GM12878 (cell line): Measurements from ENCODE around the gene USPL1. TPM values are rescaled to one million over a fixed set of nuclear protein-coding genes. Genes with fewer than 3 reads are reported as not detected.

Experiments used
- ASH2L ChIP-seq: fragments of 300-600, 200-600 bp; sonication (generic); IDR thresholded peaks from 2 replicates; pipeline ENCODE4 v1.6.1; 2017; ENCODE audit warnings: low read depth, mild to moderate bottlenecking, borderline replicate concordance
- GABPA ChIP-seq: IDR thresholded peaks from 2 replicates; pipeline ENCODE4 v1.6.1; 2014; ENCODE audit warnings: antibody characterized with exemption, low read depth, mild to moderate bottlenecking, inconsistent platforms
- GATAD2B ChIP-seq: fragments of 450-650 bp; conservative IDR thresholded peaks from 2 replicates; pipeline ENCODE4 v1.6.1; 2017; ENCODE audit warnings: low read depth, mild to moderate bottlenecking, moderate library complexity
- HCFC1 ChIP-seq: fragments of 150-350 bp; IDR thresholded peaks from 2 replicates; pipeline ENCODE4 v1.6.1; 2014; ENCODE audit warnings: low read length
- HDAC2 ChIP-seq: fragments of 200-600 bp; sonication (generic); IDR thresholded peaks from 2 replicates; pipeline ENCODE4 v1.6.1; 2017
- JUND ChIP-seq: IDR thresholded peaks from 2 replicates; pipeline ENCODE4 v1.6.1; 2012; ENCODE audit warnings: low read depth, mild to moderate bottlenecking, low read length, improper control_type of control experiment, moderate library complexity
- LARP7 ChIP-seq: fragments of 450-650 bp; IDR thresholded peaks from 2 replicates; pipeline ENCODE4 v1.6.1; 2017; ENCODE audit warnings: mild to moderate bottlenecking
- NFXL1 ChIP-seq: fragments of 450-650 bp; IDR thresholded peaks from 2 replicates; pipeline ENCODE4 v1.6.1; 2017; ENCODE audit warnings: antibody characterized with exemption, mild to moderate bottlenecking, borderline replicate concordance
- NR2F1 ChIP-seq: fragments of 450-650 bp; conservative IDR thresholded peaks from 2 replicates; pipeline ENCODE4 v1.6.1; 2017; ENCODE audit warnings: mild to moderate bottlenecking
- PBX3 ChIP-seq: IDR thresholded peaks from 2 replicates; pipeline ENCODE4 v1.6.1; 2011; ENCODE audit warnings: mild to moderate bottlenecking, low read depth, low read length, moderate library complexity; ENCODE audit not compliant: insufficient replicate concordance
- POLR2AphosphoS2 ChIP-seq: IDR thresholded peaks from 2 replicates; pipeline ENCODE4 v1.6.1; 2011; ENCODE audit warnings: low read depth, mild to moderate bottlenecking, low read length, improper control_type of control experiment, moderate library complexity
- RUNX3 ChIP-seq: IDR thresholded peaks from 2 replicates; pipeline ENCODE4 v1.6.1; 2012; ENCODE audit warnings: low read length, inconsistent platforms
- SMAD1 ChIP-seq: fragments of 450-650 bp; IDR thresholded peaks from 2 replicates; pipeline ENCODE4 v1.6.1; 2018; ENCODE audit warnings: mild to moderate bottlenecking, low read depth; ENCODE audit not compliant: partially characterized antibody
- SMAD5 ChIP-seq: IDR thresholded peaks from 2 replicates; pipeline ENCODE4 v1.6.1; 2016; ENCODE audit warnings: antibody characterized with exemption, low read depth
- SP1 ChIP-seq: IDR thresholded peaks from one replicate; pipeline ENCODE4 v1.6.1; 2011; ENCODE audit warnings: low read depth, low read length
- SREBF1 ChIP-seq: IDR thresholded peaks from 2 replicates; pipeline ENCODE4 v1.6.1; 2012; ENCODE audit warnings: mild to moderate bottlenecking, low read length
- SUZ12 ChIP-seq: fragments of 200-600 bp; sonication (generic); IDR thresholded peaks from one replicate; pipeline ENCODE4 v1.6.1; 2018; ENCODE audit warnings: antibody characterized with exemption, mild to moderate bottlenecking; ENCODE audit not compliant: unreplicated experiment
- TAF1 ChIP-seq: IDR thresholded peaks from 2 replicates; pipeline ENCODE4 v1.6.1; 2011; ENCODE audit warnings: mild to moderate bottlenecking, low read depth, low read length, borderline replicate concordance
- TCF12 ChIP-seq: IDR thresholded peaks from 2 replicates; pipeline ENCODE4 v1.6.1; 2011; ENCODE audit warnings: low read depth, mild to moderate bottlenecking, low read length
- TCF7 ChIP-seq: IDR thresholded peaks from 2 replicates; pipeline ENCODE4 v1.6.1; 2014; ENCODE audit warnings: antibody characterized with exemption, borderline replicate concordance
- YBX1 ChIP-seq: fragments of 450-650 bp; IDR thresholded peaks from 2 replicates; pipeline ENCODE4 v1.6.1; 2016; ENCODE audit warnings: antibody characterized with exemption
- polyA plus RNA-seq, 11 experiments: library from polyadenylated mRNA; depleted of rRNA in 4 of 11; unstranded in 6 of 11; stranded (reverse) in 5 of 11; fragments of >200 nt; fragmentation: Nextera tagmentation in 4 of 11; fragmentation: Illumina TruSeq in 1 of 11; extraction: Ambion mirVana in 4 of 11; extraction: Trizol in 1 of 11; gene quantifications; 1 replicate in 1 of 11; 2 replicates in 10 of 11; pipeline versions ENCODE4 v1.2.1 to v1.2.3, GENCODE V29; 2011 to 2016; ENCODE audit warnings: inconsistent platforms in 2 of 11, missing spikeins in 2 of 11, low read depth in 1 of 11
- total RNA-seq, 4 experiments: library from RNA; depleted of rRNA in 3 of 4; stranded (reverse); fragments of >200 nt in 3 of 4; fragmentation: Illumina TruSeq in 1 of 4; extraction: Trizol in 1 of 4; gene quantifications; 2 replicates each; pipeline versions ENCODE4 v1.2.1 to v1.2.3, GENCODE V29; 2013 to 2021
- TF ChIP-seq, protein P1 (sequence below): fragments of 450-650 bp; formaldehyde crosslinking; IDR thresholded peaks from 2 replicates; pipeline ENCODE4 v1.4.0; 2020; ENCODE audit warnings: mild to moderate bottlenecking, moderate library complexity
- TF ChIP-seq, protein P2 (sequence below): fragments of 450-650 bp; IDR thresholded peaks from 2 replicates; pipeline ENCODE4 v1.6.1; 2016; ENCODE audit warnings: mild to moderate bottlenecking
- TF ChIP-seq, protein P3 (sequence below): fragments of 450-650 bp; IDR thresholded peaks from 2 replicates; pipeline ENCODE4 v1.6.1; 2014; ENCODE audit warnings: mild to moderate bottlenecking

USPL1 gene
- total and polyA plus RNA-seq, 10 of the 15 experiments (the other 5 are each of a cell fraction or from before 2014, with no cell fraction given) = 7.9 to 23.2 (median 15.8) TPM

GRCh38 chr13:30617315-30618185, at the start of gene USPL1 (continued):
- TF ChIP-seq, protein P1, sequence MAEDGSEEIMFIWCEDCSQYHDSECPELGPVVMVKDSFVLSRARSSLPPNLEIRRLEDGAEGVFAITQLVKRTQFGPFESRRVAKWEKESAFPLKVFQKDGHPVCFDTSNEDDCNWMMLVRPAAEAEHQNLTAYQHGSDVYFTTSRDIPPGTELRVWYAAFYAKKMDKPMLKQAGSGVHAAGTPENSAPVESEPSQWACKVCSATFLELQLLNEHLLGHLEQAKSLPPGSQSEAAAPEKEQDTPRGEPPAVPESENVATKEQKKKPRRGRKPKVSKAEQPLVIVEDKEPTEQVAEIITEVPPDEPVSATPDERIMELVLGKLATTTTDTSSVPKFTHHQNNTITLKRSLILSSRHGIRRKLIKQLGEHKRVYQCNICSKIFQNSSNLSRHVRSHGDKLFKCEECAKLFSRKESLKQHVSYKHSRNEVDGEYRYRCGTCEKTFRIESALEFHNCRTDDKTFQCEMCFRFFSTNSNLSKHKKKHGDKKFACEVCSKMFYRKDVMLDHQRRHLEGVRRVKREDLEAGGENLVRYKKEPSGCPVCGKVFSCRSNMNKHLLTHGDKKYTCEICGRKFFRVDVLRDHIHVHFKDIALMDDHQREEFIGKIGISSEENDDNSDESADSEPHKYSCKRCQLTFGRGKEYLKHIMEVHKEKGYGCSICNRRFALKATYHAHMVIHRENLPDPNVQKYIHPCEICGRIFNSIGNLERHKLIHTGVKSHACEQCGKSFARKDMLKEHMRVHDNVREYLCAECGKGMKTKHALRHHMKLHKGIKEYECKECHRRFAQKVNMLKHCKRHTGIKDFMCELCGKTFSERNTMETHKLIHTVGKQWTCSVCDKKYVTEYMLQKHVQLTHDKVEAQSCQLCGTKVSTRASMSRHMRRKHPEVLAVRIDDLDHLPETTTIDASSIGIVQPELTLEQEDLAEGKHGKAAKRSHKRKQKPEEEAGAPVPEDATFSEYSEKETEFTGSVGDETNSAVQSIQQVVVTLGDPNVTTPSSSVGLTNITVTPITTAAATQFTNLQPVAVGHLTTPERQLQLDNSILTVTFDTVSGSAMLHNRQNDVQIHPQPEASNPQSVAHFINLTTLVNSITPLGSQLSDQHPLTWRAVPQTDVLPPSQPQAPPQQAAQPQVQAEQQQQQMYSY = no peak
- TF ChIP-seq ASH2L (peak; percentile 43), TCF7 (peak; percentile 36; the same call in 1 of the 2 replicates), SMAD5 (peak; percentile 30), GABPA (peak; percentile 100), SUZ12 (no peak), HCFC1 (peak; percentile 91), NFXL1 (no peak), YBX1 (no peak), SP1 (peak; percentile 87), GATAD2B (peak; percentile 90), POLR2AphosphoS2 (peak; percentile 77; the same call in 1 of the 2 replicates), NR2F1 (peak; percentile 82), HDAC2 (no peak), TCF12 (peak; percentile 78), JUND (no peak), SREBF1 (peak; percentile 45), SMAD1 (peak; percentile 64), RUNX3 (peak; percentile 80), TAF1 (peak; percentile 74), LARP7 (peak; percentile 85), PBX3 (peak; percentile 84)
- TF ChIP-seq, protein P2, sequence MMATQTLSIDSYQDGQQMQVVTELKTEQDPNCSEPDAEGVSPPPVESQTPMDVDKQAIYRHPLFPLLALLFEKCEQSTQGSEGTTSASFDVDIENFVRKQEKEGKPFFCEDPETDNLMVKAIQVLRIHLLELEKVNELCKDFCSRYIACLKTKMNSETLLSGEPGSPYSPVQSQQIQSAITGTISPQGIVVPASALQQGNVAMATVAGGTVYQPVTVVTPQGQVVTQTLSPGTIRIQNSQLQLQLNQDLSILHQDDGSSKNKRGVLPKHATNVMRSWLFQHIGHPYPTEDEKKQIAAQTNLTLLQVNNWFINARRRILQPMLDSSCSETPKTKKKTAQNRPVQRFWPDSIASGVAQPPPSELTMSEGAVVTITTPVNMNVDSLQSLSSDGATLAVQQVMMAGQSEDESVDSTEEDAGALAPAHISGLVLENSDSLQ = peak; percentile 84
- TF ChIP-seq, protein P3, sequence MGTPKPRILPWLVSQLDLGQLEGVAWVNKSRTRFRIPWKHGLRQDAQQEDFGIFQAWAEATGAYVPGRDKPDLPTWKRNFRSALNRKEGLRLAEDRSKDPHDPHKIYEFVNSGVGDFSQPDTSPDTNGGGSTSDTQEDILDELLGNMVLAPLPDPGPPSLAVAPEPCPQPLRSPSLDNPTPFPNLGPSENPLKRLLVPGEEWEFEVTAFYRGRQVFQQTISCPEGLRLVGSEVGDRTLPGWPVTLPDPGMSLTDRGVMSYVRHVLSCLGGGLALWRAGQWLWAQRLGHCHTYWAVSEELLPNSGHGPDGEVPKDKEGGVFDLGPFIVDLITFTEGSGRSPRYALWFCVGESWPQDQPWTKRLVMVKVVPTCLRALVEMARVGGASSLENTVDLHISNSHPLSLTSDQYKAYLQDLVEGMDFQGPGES = no peak
